22Rv1 (cell line): ENCODE data around the gene TNNT3.

Experiments used
- ZFX ChIP-seq: fragments of 450-650 bp; IDR thresholded peaks from 2 replicates; pipeline ENCODE4 v1.6.1; 2017; ENCODE audit warnings: antibody characterized with exemption, borderline replicate concordance
- TF ChIP-seq, protein P1 (sequence below): fragments of 450-650 bp; IDR thresholded peaks from 2 replicates; pipeline ENCODE4 v1.5.1; 2017; ENCODE audit warnings: mild to moderate bottlenecking

DNA sequence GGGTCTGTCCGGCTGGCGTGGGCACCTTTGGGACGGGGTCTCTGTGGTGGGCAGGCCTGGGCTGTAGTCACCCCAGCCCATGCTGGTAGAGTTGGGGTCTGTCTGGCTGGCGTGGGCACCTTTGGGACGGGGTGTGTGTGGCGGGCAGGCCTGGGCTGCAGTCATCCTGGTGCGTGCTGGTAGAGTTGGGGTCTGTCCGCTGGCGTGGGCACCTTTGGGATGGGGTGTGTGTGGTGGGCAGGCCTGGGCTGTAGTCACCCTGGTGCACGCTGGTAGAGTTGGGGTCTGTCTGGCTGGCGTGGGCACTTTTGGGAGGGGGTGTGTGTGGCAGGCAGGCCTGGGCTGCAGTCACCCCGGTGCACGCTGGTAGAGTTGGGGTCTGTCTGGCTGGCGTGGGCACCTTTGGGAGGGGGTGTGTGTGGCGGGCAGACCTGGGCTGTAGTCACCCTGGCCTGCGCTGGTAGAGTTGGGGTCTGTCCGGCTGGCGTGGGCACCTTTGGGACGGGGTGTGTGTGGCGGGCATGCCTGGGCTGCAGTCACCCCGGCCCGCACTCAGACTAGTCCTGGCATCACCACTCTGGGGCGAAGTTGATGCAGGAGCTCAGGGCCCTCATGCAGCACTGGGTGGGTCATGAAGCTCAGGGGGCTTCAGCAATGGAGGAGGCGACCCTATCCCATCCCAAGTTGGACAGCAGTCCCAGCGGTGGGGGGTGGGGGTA, 47.1 kb upstream of the TNNT3 start:
- TF ChIP-seq, protein P1, sequence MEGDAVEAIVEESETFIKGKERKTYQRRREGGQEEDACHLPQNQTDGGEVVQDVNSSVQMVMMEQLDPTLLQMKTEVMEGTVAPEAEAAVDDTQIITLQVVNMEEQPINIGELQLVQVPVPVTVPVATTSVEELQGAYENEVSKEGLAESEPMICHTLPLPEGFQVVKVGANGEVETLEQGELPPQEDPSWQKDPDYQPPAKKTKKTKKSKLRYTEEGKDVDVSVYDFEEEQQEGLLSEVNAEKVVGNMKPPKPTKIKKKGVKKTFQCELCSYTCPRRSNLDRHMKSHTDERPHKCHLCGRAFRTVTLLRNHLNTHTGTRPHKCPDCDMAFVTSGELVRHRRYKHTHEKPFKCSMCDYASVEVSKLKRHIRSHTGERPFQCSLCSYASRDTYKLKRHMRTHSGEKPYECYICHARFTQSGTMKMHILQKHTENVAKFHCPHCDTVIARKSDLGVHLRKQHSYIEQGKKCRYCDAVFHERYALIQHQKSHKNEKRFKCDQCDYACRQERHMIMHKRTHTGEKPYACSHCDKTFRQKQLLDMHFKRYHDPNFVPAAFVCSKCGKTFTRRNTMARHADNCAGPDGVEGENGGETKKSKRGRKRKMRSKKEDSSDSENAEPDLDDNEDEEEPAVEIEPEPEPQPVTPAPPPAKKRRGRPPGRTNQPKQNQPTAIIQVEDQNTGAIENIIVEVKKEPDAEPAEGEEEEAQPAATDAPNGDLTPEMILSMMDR: no peak
- no peak for TF ChIP-seq ZFX
